Fibroblast of skin of scalp (primary cell): ENCODE results near the gene COL18A1.
A peak's percentile ranks its signal among the peaks of the same experiment; 100 is the strongest.

Experiments used
- DNase-seq: peaks from one replicate; pipeline ENCODE4 v3.0.0-alpha.2; 2013

Gene COL18A1

GRCh38 chr21:45456584-45457160 lies 51.7 kb downstream of the COL18A1 start:
- DNase-seq: no peak

- no peak for DNase-seq
Measured at GRCh38 chr21:45457161-45457831, 52.3 kb downstream of the COL18A1 start.

GRCh38 chr21:45457832-45458172 lies 52.8 kb downstream of the COL18A1 start:
- DNase-seq: no peak

GRCh38 chr21:45458281-45459170 lies 53.6 kb downstream of the COL18A1 start:
- DNase-seq: no peak

DNA sequence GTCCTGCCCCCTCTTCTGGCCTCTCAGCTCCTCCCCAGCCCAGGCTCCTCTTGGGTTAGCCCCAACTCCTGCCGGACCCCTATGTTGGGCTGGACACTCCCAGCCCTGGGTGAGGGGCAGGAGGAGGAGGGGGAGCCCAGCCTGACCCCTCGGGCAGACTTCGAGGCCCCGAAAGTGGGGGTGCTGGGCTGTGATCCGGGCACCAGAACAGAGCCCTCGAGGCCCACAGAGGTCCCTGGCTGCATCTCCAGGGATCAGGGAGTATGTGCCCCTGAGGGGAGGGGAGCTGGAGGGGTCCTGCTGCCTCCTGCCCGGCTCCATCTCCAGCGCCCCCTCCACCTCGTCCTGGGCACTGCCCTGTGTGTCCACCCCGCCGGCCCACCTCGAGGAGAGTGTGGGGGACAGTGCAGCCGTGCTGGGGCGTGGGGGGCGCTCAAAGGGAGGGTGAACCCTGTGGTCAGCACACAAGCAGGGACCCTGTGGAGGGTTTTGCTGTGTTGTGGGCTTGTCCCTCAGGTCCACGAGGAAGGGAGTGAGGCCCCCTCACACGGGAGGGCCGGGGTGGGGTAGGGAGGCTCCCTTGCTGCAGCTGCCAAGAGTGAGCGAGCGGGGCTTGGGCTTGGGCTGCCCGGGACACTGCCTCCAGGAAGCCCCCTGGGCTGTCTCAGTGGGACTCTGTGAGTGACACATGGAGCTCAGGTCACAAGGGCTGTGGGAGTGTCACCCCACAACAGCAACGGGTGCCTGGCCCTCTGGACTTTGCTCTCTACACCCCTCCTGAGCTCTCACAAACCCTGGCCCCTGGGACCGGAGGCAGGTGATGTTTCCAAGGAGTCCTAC lies 54.4 kb downstream of the COL18A1 start:
- DNase-seq: no peak

GRCh38 chr21:45460011-45460565 lies 55.1 kb downstream of the COL18A1 start:
- no peak for DNase-seq

DNA sequence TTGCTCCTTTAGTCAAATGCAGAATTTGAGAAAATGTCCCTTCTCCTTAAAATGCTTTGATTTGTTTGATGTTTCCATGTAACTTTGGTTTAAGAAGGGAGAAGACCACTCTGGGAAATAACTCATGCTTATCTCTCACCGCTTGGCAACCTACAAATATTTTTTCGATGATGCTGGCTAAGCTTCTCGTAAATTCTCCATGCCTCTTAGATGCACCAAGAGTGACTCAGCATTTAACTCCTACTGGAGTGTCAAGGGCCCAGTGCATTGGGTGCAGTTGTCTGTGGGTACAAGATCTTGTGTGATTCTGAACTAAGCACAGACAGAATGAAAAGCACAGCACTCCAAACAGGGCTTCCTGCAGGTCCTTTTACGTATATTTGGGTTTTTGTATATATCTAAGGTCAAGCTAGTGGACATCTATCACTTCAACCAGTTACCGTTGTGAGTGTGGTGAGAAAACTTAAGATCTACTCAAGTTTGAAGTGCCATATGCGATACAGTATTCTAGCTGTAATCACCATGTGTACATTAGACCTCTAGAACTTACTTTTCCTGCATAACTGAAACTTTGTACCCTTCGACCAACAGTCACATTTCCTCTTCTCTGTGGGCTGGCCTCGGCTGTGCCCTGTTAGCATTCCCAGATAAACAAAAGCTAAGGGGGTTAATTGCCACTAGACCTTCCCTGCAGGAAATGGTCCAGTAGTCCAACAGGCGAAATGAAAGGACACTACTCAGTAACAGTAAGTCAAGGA lies 55.8 kb downstream of the COL18A1 start:
- peak; percentile 74 for DNase-seq

- DNase-seq: no peak
Measured at GRCh38 chr21:45461369-45461750, 56.4 kb downstream of the COL18A1 start.

GRCh38 chr21:45461806-45462341 lies 56.9 kb downstream of the COL18A1 start:
- no peak for DNase-seq

GRCh38 chr21:45463871-45464270 lies 58.9 kb downstream of the COL18A1 start:
- no peak for DNase-seq

DNA sequence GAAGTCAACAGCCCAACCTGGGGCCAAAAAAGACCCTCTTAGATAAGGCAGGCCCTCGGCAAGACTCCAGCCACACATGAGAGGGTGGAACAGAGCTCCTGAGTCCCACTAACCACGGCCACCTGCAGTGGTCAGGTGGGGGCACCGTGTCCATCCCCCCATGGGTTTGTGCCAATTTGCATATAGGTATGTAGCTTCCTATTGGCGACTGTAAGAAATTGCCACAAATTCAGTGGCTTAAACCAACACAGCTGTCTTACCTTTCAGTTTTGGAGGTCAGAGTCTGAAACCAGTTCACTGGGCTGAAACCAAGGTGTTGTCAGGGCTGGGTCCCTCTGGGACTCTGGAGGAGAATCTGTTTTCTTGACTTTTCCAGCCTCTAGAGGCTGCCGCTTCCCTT lies 59.3 kb downstream of the COL18A1 start:
- DNase-seq: no peak

- DNase-seq: no peak
Measured at GRCh38 chr21:45465105-45465504, 60.1 kb downstream of the COL18A1 start.

GRCh38 chr21:45465611-45466329 lies 60.8 kb downstream of the COL18A1 start:
- DNase-seq: no peak

GRCh38 chr21:45466330-45467220 lies 61.6 kb downstream of the COL18A1 start:
- no peak for DNase-seq

DNA sequence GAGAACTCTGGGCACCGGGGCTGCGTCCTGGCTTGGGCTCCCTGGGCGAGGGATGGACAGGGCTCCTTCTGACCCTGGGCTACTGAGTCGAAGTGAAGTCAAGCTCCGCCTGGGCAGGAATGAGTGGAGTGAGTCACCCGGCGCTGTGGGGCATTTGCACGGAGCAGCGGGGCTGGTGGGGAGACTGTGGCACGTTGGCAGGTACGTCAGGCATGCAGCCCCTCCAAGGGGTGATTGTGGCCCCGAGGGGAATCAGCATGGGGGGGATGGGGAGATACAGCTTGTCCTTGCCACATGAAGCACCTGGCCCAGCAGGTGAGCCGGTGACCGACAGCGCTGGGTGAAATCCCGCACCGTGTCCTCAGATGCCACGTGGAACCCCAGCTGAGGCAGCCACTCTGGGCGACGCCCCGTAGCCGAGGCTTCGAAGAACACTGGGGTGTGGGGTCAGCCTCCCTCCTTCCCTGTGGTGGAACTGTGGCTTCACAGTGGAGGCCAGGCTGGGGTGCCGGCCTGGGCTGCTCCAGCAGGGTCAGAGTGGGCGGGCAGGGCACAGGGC lies 62.3 kb downstream of the COL18A1 start:
- no peak for DNase-seq

GRCh38 chr21:45468051-45468970 lies 63.3 kb downstream of the COL18A1 start:
- no peak for DNase-seq

GRCh38 chr21:45468971-45469272 lies 64.0 kb downstream of the COL18A1 start:
- DNase-seq: no peak
